GM23248 (cell line): Measurements from ENCODE around the gene VIPR2.

Source experiments
- EZH2 ChIP-seq: fragments of 200-600 bp; sonication (generic); IDR thresholded peaks from 2 replicates; pipeline ENCODE4 v1.6.1; 2018; ENCODE audit warnings: antibody characterized with exemption, mild to moderate bottlenecking; ENCODE audit not compliant: insufficient read depth, poor library complexity, severe bottlenecking
- EZH2phosphoT487 ChIP-seq: fragments of 200-600 bp; sonication (generic); IDR thresholded peaks from 2 replicates; pipeline ENCODE4 v1.6.1; 2018; ENCODE audit warnings: antibody characterized with exemption, moderate library complexity, mild to moderate bottlenecking, low read depth; ENCODE audit not compliant: insufficient read depth

DNA sequence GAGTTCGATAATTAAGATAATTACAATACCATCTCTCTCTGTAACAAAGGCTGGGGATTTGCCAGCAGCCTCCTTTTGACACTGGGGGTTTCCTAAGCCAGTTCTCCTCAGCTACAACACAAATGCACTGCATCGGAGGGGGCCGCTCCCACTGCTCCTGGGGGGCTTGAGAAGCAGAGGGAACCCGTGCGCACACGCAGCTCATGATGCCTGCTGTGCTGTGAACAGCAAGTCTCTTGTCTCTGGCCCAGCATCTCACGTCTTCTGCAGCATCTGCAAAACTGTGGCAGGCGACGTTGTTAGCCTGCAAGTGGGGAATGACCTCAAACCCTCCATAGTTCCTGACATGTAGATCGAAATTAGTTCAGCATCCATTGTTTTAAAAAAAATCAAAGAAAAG lies 5.5 kb downstream of the VIPR2 start:
- TF ChIP-seq EZH2 (no peak), EZH2phosphoT487 (no peak)
